Fibroblast of mammary gland (primary cell): ENCODE measurements around the gene GRK2.

ENCODE experiments used
- DNase-seq: peaks from one replicate; pipeline ENCODE4 v3.0.0-alpha.2; 2010; ENCODE audit warnings: low read depth
- H3K4me3 ChIP-seq: 2 replicates; pipeline ENCODE4 v1.5.1; 2011; ENCODE audit warnings: low read depth, mild to moderate bottlenecking, low read length, moderate library complexity; ENCODE audit not compliant: control insufficient read depth
- TF ChIP-seq, protein P1 (sequence below): conservative IDR thresholded peaks from 2 replicates; pipeline ENCODE4 v1.5.1; 2011; ENCODE audit warnings: low read depth, low read length, inconsistent platforms; ENCODE audit not compliant: control insufficient read depth, insufficient read depth

The GRK2 gene

DNA sequence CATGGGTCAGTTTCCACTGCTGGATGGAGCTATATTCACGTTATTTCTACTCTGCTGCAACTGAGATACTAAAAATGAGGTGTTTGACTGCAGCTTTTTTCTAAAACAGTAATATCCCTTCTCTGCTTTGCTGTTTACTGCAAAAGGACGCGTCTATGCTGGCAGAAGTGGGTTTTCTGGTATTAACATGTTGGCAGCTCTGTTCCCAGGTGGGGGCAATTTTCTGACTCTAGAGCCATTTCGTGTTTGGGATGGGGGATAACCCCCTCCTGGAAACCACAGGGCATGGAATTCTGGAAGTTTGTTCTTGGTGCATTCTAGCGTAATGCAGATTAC is 4.9 kb downstream of the GRK2 start:
- H3K4me3 ChIP-seq, result no peak overlapping the region

DNA sequence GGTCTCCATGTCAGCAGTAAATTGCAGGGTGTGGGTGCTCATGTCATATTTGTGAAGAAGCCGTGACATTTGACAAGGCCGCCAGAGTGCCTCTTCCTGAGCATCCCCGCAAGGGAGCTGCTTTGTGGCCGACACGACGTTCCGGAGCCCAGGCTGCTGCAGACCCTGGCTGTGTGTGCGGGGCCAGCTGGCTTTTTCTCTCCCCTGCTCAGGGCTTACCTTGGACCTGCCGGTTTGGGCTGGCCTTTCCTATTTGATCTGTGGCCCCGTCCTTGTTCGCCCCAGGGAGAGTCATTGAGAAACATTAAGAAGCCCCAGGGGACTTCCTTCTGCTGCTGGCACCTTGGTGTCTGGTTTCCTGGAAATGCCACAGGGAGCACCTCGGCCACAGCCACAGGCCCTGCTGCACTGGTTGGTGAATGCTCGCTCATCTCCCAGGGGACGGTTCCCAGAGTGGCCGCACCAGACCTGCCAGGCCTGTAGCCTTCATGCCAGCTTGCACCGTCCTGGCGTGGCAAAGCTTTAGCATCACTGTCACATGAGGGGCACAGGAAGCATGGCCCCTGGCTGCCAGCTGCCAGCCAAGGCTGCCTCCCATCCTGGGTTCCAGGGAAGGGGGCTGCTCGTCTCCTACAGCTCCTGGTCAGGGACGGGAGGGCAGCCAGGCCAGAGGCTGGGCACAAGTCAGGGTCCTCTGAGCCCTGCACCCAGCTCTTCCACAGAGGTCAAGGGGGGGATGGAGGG is 5.4 kb downstream of the GRK2 start:
- no peak for DNase-seq

More for the DNA sequence above, 4.9 kb downstream of the GRK2 start:
- TF ChIP-seq, protein P1, sequence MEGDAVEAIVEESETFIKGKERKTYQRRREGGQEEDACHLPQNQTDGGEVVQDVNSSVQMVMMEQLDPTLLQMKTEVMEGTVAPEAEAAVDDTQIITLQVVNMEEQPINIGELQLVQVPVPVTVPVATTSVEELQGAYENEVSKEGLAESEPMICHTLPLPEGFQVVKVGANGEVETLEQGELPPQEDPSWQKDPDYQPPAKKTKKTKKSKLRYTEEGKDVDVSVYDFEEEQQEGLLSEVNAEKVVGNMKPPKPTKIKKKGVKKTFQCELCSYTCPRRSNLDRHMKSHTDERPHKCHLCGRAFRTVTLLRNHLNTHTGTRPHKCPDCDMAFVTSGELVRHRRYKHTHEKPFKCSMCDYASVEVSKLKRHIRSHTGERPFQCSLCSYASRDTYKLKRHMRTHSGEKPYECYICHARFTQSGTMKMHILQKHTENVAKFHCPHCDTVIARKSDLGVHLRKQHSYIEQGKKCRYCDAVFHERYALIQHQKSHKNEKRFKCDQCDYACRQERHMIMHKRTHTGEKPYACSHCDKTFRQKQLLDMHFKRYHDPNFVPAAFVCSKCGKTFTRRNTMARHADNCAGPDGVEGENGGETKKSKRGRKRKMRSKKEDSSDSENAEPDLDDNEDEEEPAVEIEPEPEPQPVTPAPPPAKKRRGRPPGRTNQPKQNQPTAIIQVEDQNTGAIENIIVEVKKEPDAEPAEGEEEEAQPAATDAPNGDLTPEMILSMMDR, result no peak
- DNase-seq, result no peak

DNA sequence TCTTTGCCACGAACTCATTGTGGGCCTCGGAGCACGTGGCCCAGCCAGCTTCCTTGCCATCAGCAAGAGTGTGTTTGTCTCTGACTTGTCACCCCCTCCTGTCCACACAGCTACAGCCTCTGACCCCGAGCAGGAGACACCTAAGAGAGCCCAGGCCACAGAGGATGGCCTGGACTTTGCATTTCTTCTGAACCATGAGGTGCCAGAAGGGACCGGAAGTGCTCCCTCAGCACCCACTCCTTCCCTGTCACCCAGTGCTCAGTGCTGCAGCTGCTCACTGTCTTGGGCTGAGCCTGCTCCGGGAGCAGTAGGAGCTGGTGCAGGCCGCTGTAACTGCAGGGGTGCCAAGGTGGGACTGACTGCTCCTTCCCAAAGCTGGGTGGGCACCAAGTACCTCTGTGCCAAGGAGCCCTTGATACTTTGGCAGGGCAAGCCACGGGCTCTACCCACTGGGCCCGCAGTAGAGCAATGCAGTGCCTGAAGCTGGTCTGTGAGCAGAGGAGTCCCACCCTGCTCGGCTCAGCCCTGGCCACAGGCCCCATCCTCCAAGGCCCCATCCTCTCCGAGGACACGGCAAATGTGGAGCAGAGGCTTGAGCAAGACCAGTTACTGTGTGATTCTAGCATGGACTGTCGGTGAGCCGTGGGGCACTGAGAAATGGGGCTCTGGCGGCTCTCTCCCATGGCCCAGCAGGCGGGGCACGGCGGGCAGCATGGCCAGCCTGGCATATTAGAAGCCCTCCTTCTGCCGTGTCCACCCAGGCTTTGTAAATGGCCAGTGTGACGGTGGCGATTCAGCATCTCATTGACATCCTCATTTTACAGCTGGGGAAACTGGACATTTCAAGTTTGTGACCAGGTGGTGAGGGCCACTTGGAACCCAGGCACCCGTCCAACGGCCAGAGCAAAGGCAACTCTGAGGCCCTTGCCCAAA is 6.3 kb downstream of the GRK2 start:
- H3K4me3 ChIP-seq, result no peak overlapping the region
- TF ChIP-seq, protein P1, result no peak
- DNase-seq, result no peak

More for the DNA sequence above, 5.4 kb downstream of the GRK2 start:
- TF ChIP-seq, protein P1, result no peak
- no peak overlapping the region for H3K4me3 ChIP-seq

DNA sequence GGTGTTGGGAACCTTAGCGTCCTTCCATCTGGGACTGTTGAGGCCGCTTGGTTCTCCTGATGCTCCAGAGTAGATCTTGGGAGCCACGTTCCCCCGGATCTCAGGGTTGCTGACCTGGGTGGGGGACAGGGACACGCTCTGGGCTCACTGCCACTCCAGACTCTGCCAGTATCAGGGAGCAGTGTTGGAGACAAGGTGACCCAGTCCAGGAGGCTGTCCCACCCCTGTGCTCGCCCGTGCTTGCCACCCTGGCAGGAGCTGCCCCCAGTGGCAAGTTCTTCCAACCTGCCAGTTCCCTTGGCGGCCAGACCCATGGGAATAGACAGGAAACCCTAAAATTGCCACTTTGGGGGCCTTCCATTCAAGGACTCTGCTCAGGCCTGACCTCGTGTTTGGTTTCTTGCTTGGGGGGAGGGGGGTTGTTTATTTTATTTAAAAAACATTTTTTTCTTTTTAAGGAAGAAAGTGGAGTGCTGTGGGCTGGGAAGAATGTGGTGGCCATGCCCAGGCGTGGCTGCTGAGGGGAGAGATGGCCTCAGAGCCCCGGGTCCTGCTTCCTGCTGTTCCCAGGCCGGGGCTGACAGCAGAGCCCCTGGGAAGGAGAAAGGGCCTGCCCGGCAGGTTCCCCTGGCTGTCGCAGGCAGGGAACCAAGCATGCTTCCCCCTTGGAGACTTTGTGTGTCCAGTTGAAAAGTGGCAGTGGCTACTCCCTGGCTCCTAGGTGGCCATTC is 7.2 kb downstream of the GRK2 start:
- H3K4me3 ChIP-seq, result no peak overlapping the region
- TF ChIP-seq, protein P1, result no peak
- no peak for DNase-seq

DNA sequence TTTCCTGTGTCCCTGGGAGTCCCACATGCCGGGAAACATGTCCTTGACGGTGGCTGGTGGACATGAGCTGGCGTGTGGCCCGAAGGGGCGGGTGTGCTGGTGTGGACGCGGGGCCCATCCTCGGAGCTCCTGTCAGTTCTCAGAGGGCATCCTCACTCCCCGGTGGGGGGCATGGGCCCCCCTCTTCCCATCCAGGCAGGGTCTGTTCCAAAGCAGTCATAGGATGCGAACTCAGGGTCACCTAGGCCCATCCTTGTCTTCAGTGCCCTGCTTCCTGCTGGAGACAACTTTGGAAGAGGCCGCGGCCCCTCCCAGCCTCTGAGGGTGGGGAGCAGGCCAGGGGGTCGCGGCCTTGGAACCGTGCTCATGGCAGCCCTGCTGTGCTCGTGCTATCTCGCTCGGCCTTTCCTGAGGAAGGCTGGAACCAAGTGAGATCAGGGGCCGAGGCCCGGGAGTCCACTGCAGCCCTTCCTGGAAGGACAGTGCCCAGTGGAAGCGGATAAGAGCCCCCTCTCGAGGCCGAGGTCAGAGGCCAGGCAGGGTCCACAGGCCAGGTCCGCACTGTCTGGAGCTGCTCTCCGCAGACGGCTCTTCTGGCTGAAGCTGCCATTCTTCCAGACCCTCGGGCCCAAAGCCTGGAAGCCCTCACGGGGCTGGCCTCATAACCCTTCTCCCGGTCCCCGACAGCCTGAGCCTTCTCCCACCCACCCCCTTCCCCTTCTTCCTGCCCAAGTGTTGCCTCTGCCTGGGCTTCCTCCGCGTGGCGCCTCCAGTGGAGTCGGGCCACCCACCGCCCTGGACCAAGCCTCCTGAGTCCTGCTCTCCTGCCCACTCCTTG is 8.7 kb downstream of the GRK2 start:
- no peak overlapping the region for H3K4me3 ChIP-seq
- no peak for DNase-seq
- TF ChIP-seq, protein P1, result no peak

DNA sequence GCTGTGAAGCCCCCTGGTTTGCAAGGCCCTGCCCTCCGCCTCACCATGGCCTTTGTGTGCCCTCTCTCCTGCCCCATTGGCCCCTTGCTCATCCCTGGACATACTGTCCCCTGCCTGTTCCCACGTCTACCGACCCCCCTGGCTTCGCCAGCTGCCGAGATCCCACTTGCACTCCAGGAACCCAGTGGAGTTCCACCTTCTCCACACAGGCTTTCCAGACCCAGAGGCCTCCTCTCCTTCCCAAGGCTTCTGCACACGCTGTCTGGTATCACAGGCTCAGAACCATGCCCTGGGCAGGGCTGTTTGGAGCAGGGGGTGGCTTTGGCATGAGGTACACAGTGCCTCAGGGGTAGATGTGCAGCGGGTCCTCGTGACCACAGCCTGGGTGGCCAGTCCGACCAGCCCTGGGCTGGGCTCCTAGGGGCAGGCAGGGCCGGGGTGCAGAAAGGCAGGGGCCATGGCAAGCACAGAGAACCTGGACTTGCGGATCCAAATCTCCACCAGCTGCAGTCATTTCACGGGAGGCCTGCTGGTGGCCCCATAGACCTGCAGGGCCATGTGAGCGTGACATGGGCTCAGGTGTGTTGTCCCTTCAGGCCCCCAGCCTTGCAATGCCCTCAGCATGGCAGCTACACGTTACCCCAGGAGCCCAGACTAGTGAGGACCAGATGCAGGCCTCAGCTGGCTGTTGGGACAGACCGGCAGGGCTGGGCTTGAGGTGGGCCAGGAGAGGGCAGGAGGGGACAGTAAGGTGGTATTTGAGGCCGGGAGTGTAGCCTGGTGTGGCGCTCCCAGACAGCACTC is 9.5 kb downstream of the GRK2 start:
- no peak for DNase-seq
- H3K4me3 ChIP-seq, result no peak overlapping the region
- TF ChIP-seq, protein P1, result no peak
